Panc1 (cell line): ENCODE results near the gene RBMS3. TPM values are rescaled to one million over a fixed set of nuclear protein-coding genes. Genes with fewer than 3 reads are reported as not detected.

Experiments used
- ATAC-seq: fragments of 200-7000 bp; cut with Tn5 transposase; 2 replicates; pipeline ENCODE4 v1.9.1; 2020; ENCODE audit warnings: mild to moderate bottlenecking, moderate library complexity
- BruUV-seq: library from RNA; stranded (reverse); fragments of 400-500 nt; replicated peaks from 2 replicates; lab custom pipeline; 2021; lab: Mats Ljungman, UMichigan
- CTCF ChIA-PET: fragments of 300-600 bp; sonication (Branson Sonifier 250); formaldehyde crosslinking; loops from one replicate; lab custom pipeline; 2022; ENCODE audit warnings: antibody characterized with exemption; lab: Charles Lee
- POLR2A ChIA-PET: fragments of 300-600 bp; sonication (Branson Sonifier 250); formaldehyde crosslinking; loops from one replicate; lab custom pipeline; 2022; ENCODE audit warnings: antibody characterized with exemption; lab: Charles Lee
- DNase-seq: peaks from one replicate; pipeline ENCODE4 v3.0.0-alpha.2; 2010; ENCODE audit warnings: low read depth, low spot score
- H3K27ac ChIP-seq: 2 replicates; pipeline ENCODE4 v1.5.1; 2011; ENCODE audit warnings: mild to moderate bottlenecking, low read length, inconsistent platforms
- H3K27me3 ChIP-seq: fragments of 200-500 bp; sonication (Bioruptor generic); 2 replicates; pipeline ENCODE4 v1.6.0; 2014; ENCODE audit warnings: low read length, inconsistent platforms; ENCODE audit not compliant: control insufficient read depth, insufficient read depth
- H3K36me3 ChIP-seq: fragments of 200-500 bp; sonication (Bioruptor generic); 2 replicates; pipeline ENCODE4 v1.5.1; 2014; ENCODE audit warnings: inconsistent platforms, mild to moderate bottlenecking, low read length, moderate library complexity; ENCODE audit not compliant: control insufficient read depth, insufficient read depth
- H3K4me1 ChIP-seq: 2 replicates; pipeline ENCODE4 v1.5.1; 2011; ENCODE audit warnings: inconsistent platforms, mild to moderate bottlenecking, low read length, moderate library complexity; ENCODE audit not compliant: control insufficient read depth, insufficient read depth
- H3K4me3 ChIP-seq, 2 experiments: 2 replicates each; pipeline ENCODE4 v1.5.1; 2011 to 2012; ENCODE audit warnings: low read depth in 2 of 2, low read length in 2 of 2, mild to moderate bottlenecking in 2 of 2, inconsistent platforms in 1 of 2, moderate library complexity in 1 of 2
- H3K9me3 ChIP-seq: fragments of 200-500 bp; sonication (Bioruptor generic); 2 replicates; pipeline ENCODE4 v1.5.1; 2014; ENCODE audit warnings: low read depth, mild to moderate bottlenecking, inconsistent platforms, low read length, moderate library complexity; ENCODE audit not compliant: control insufficient read depth, insufficient read depth
- CTCF ChIP-seq: fragments of 450-650 bp; IDR thresholded peaks from 2 replicates; pipeline ENCODE4 v1.5.1; 2017; ENCODE audit warnings: mild to moderate bottlenecking
- POLR2AphosphoS5 ChIP-seq: IDR thresholded peaks from 2 replicates; pipeline ENCODE4 v1.6.1; 2012; ENCODE audit warnings: mild to moderate bottlenecking, low read depth, low read length, moderate library complexity
- REST ChIP-seq, 2 experiments: IDR thresholded peaks; 2 replicates each; pipeline ENCODE4 v1.6.1; 2011 to 2012; ENCODE audit warnings: low read depth in 2 of 2, control low read depth in 1 of 2, low read length in 1 of 2, mild to moderate bottlenecking in 1 of 2, moderate library complexity in 1 of 2; ENCODE audit not compliant: insufficient read depth in 1 of 2
- SIN3A ChIP-seq: IDR thresholded peaks from 2 replicates; pipeline ENCODE4 v1.6.1; 2012; ENCODE audit warnings: low read depth, mild to moderate bottlenecking, low read length, moderate library complexity, borderline replicate concordance; ENCODE audit not compliant: insufficient read depth
- TCF7L2 ChIP-seq: IDR thresholded peaks from 2 replicates; pipeline ENCODE4 v1.6.1; 2011; ENCODE audit warnings: mild to moderate bottlenecking, low read depth, low read length, inconsistent platforms
- in situ Hi-C: cut with HindIII; loops from 2 replicates; pipeline ENCODE4 v1.10.0; 2016; ENCODE audit warnings: low sequenced_read_pairs, low pct_unique_long_range_greater_than_20kb
- intact Hi-C: fragments of 100-400 bp; cut with micrococcal nuclease; formaldehyde crosslinking; loops from one replicate; pipeline ENCODE4 v1.10.0; 2022; ENCODE audit not compliant: unreplicated experiment
- total RNA-seq: library from RNA; stranded (reverse); gene quantifications from one replicate; pipeline ENCODE4 v1.2.1, GENCODE V29; 2021; ENCODE audit not compliant: unreplicated experiment

The RBMS3 gene
- total RNA-seq, 1 experiment from 2014 or later: 1.1 TPM

- H3K27me3 ChIP-seq: no peaks in the 10 kb centered on the region
- TF ChIP-seq POLR2AphosphoS5 (no peak), TCF7L2 (no peak), CTCF (no peak), SIN3A (no peak), REST (IDR thresholded peaks at IDR 0.05; ENCODE audit: insufficient read depth in 1 of 2, low read depth in 2 of 2, low read length in 1 of 2) (no peak)
- no peak overlapping the region for H3K4me3 ChIP-seq
- intact Hi-C loops (no loop called here), in situ Hi-C loops (no loop called here)
- no peak for ATAC-seq
- CTCF ChIA-PET: interaction anchor here (0.6 kb wide), 1 partner anchor 14 kb away, joined by 4 read pairs; no protein-coding TSS in a partner anchor
- H3K4me1 ChIP-seq: no peaks in the 10 kb centered on the region
- no peaks in the 10 kb centered on the region for H3K9me3 ChIP-seq
- no peak overlapping the region for H3K27ac ChIP-seq
- no peaks in the 10 kb centered on the region for H3K36me3 ChIP-seq
- POLR2A ChIA-PET: no interaction called here
- BruUV-seq: no TSS peak
- DNase-seq: no peak
These were observed 723.6 kb downstream of the RBMS3 start for GRCh38 chr3:30004481-30004880.

GRCh38 chr3:30006111-30006510 lies 725.2 kb downstream of the RBMS3 start:
- H3K36me3 ChIP-seq: no peaks in the 10 kb centered on the region
- no TSS peak for BruUV-seq
- TF ChIP-seq REST (IDR thresholded peaks at IDR 0.05; ENCODE audit: insufficient read depth in 1 of 2, low read depth in 2 of 2, low read length in 1 of 2) (no peak), SIN3A (no peak), CTCF (no peak), POLR2AphosphoS5 (no peak), TCF7L2 (no peak)
- ChIA-PET CTCF (no interaction called here), POLR2A (no interaction called here)
- H3K9me3 ChIP-seq: no peaks in the 10 kb centered on the region
- no peak overlapping the region for H3K4me3 ChIP-seq
- in situ Hi-C loops: no loop called here
- H3K27me3 ChIP-seq: no peaks in the 10 kb centered on the region
- no peaks in the 10 kb centered on the region for H3K4me1 ChIP-seq
- no peak for ATAC-seq
- H3K27ac ChIP-seq: no peak overlapping the region
- no peak for DNase-seq
- intact Hi-C loops: no loop called here
